Liver (tissue), 9 donors: ENCODE results near the gene SERPINB13. TPM values are rescaled to one million over a fixed set of nuclear protein-coding genes. Genes with fewer than 3 reads are reported as not detected.

Experiments
- DNase-seq: peaks from one replicate; pipeline ENCODE4 v3.0.0-alpha.2; 2017; ENCODE audit warnings: low spot score
- H3K27ac ChIP-seq, 2 donors: one replicate each; pipeline ENCODE4 v1.7.0; 2013; ENCODE audit warnings: inconsistent platforms in 2 of 2, low read length in 2 of 2, control low read depth in 1 of 2, low read depth in 1 of 2, mild to moderate bottlenecking in 1 of 2
- H3K27me3 ChIP-seq, 4 donors: one replicate each; pipeline versions ENCODE4 v1.6.1 to v1.7.0; 2013; ENCODE audit warnings: low read length in 3 of 4, inconsistent platforms in 1 of 4, mild to moderate bottlenecking in 1 of 4, moderate library complexity in 1 of 4; ENCODE audit not compliant: control insufficient read depth in 4 of 4, insufficient read depth in 4 of 4
- H3K36me3 ChIP-seq, 4 donors: one replicate each; pipeline versions ENCODE4 v1.6.1 to v1.7.0; 2013; ENCODE audit warnings: low read length in 3 of 4, mild to moderate bottlenecking in 3 of 4, low read depth in 1 of 4, moderate library complexity in 1 of 4; ENCODE audit not compliant: control insufficient read depth in 4 of 4, insufficient read depth in 3 of 4
- H3K4me1 ChIP-seq, 4 donors: one replicate each; pipeline versions ENCODE4 v1.6.1 to v1.7.0; 2013; ENCODE audit warnings: low read length in 3 of 4, mild to moderate bottlenecking in 3 of 4, moderate library complexity in 1 of 4; ENCODE audit not compliant: control insufficient read depth in 4 of 4, insufficient read depth in 4 of 4
- H3K4me3 ChIP-seq, 3 donors: one replicate each; pipeline versions ENCODE4 v1.6.1 to v1.7.0; 2013; ENCODE audit warnings: low read length in 3 of 3, control low read depth in 1 of 3, low read depth in 1 of 3, mild to moderate bottlenecking in 1 of 3
- H3K9ac ChIP-seq, 2 donors: one replicate each; pipeline ENCODE4 v1.7.0; 2013; ENCODE audit warnings: low read length in 2 of 2, mild to moderate bottlenecking in 2 of 2, moderate library complexity in 2 of 2, control low read depth in 1 of 2, low read depth in 1 of 2
- H3K9me3 ChIP-seq, 4 donors: one replicate each; pipeline versions ENCODE4 v1.6.1 to v1.7.0; 2013; ENCODE audit warnings: low read length in 3 of 4; ENCODE audit not compliant: control insufficient read depth in 4 of 4
- ATF3 ChIP-seq: IDR thresholded peaks from 2 replicates; pipeline ENCODE4 v1.6.1; 2016; ENCODE audit warnings: antibody characterized with exemption
- EGR1 ChIP-seq, 2 donors: IDR thresholded peaks; 2 replicates each; pipeline ENCODE4 v1.6.1; 2016 to 2018; ENCODE audit warnings: antibody characterized with exemption in 2 of 2, low read depth in 2 of 2
- FOXA2 ChIP-seq: IDR thresholded peaks from 2 replicates; pipeline ENCODE4 v1.6.1; 2016; ENCODE audit warnings: antibody characterized with exemption
- GABPA ChIP-seq, 2 donors: IDR thresholded peaks in 1 of 2; conservative IDR thresholded peaks in 1 of 2; 2 replicates each; pipeline ENCODE4 v1.6.1; 2016; ENCODE audit warnings: antibody characterized with exemption in 2 of 2, mild to moderate bottlenecking in 1 of 2, moderate library complexity in 1 of 2
- HNF4A ChIP-seq, 2 donors: conservative IDR thresholded peaks; 2 replicates each; pipeline ENCODE4 v1.6.1; 2016; ENCODE audit warnings: antibody characterized with exemption in 2 of 2, mild to moderate bottlenecking in 2 of 2
- HNF4G ChIP-seq: IDR thresholded peaks from 2 replicates; pipeline ENCODE4 v1.6.1; 2016; ENCODE audit warnings: antibody characterized with exemption
- JUND ChIP-seq, 2 donors: IDR thresholded peaks; 2 replicates each; pipeline ENCODE4 v1.6.1; 2016; ENCODE audit warnings: antibody characterized with exemption in 2 of 2
- RAD21 ChIP-seq, 2 donors: IDR thresholded peaks; 2 replicates each; pipeline ENCODE4 v1.6.1; 2016; ENCODE audit warnings: antibody characterized with exemption in 2 of 2, mild to moderate bottlenecking in 2 of 2
- REST ChIP-seq: IDR thresholded peaks from 2 replicates; pipeline ENCODE4 v1.6.1; 2016; ENCODE audit warnings: antibody characterized with exemption, mild to moderate bottlenecking
- YY1 ChIP-seq: IDR thresholded peaks from 2 replicates; pipeline ENCODE4 v1.6.1; 2016; ENCODE audit warnings: antibody characterized with exemption, mild to moderate bottlenecking
- WGBS: extraction: QIAGEN DNeasy Blood & Tissue Kit; methylation state at CpG from one replicate; pipeline ENCODE4 v1.1.7; 2013; 5-methylcytosine and 5-hydroxymethylcytosine counted together
- polyA plus RNA-seq, 2 donors: library from polyadenylated mRNA; stranded (reverse) in 1 of 2; unstranded in 1 of 2; fragments of 200-250 nt in 1 of 2; fragments of >200 nt in 1 of 2; fragmentation: Nextera tagmentation in 1 of 2; extraction: Ambion mirVana in 1 of 2; gene quantifications; one replicate each; pipeline versions ENCODE4 v1.2.1 to v1.2.3, GENCODE V29; 2013 to 2015
- total RNA-seq, 2 donors: library from RNA; depleted of rRNA; stranded (reverse); fragments of >200 nt; gene quantifications; one replicate each; pipeline ENCODE4 v1.2.3, GENCODE V29; 2014
- TF ChIP-seq, protein P1 (sequence below): IDR thresholded peaks from 2 replicates; pipeline ENCODE4 v1.6.1; 2016; ENCODE audit warnings: antibody characterized with exemption
- TF ChIP-seq, protein P2 (sequence below): IDR thresholded peaks from 2 replicates; pipeline ENCODE4 v1.6.1; 2016; ENCODE audit warnings: antibody characterized with exemption
- donor health status: healthy.
- donor health status: healthy.
- donor health status: healthy.
- donor health status: healthy.
- donor health status: healthy.

The SERPINB13 gene, protein sequence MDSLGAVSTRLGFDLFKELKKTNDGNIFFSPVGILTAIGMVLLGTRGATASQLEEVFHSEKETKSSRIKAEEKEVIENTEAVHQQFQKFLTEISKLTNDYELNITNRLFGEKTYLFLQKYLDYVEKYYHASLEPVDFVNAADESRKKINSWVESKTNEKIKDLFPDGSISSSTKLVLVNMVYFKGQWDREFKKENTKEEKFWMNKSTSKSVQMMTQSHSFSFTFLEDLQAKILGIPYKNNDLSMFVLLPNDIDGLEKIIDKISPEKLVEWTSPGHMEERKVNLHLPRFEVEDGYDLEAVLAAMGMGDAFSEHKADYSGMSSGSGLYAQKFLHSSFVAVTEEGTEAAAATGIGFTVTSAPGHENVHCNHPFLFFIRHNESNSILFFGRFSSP
- total RNA-seq (not detected), polyA plus RNA-seq (not detected)

GRCh38 chr18:63586966-63587365 lies at the start of gene SERPINB13:
TSS of gene SERPINB13 (plus strand) at chr18:63587343. CDS start at chr18:63588668, 1,325 bp downstream.
- no peak for TF ChIP-seq YY1
- TF ChIP-seq EGR1 (IDR thresholded peaks at IDR 0.05; ENCODE audit: low read depth in 2 of 2) = no peak
- no peak for TF ChIP-seq HNF4G
- TF ChIP-seq, protein P1, sequence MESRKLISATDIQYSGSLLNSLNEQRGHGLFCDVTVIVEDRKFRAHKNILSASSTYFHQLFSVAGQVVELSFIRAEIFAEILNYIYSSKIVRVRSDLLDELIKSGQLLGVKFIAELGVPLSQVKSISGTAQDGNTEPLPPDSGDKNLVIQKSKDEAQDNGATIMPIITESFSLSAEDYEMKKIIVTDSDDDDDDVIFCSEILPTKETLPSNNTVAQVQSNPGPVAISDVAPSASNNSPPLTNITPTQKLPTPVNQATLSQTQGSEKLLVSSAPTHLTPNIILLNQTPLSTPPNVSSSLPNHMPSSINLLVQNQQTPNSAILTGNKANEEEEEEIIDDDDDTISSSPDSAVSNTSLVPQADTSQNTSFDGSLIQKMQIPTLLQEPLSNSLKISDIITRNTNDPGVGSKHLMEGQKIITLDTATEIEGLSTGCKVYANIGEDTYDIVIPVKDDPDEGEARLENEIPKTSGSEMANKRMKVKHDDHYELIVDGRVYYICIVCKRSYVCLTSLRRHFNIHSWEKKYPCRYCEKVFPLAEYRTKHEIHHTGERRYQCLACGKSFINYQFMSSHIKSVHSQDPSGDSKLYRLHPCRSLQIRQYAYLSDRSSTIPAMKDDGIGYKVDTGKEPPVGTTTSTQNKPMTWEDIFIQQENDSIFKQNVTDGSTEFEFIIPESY = no peak
- Histone ChIP-seq H3K4me1 (no peaks in the 10 kb centered on the region), H3K36me3 (no peaks in the 10 kb centered on the region), H3K27me3 (no peaks in the 10 kb centered on the region), H3K27ac (no peak within 1 kb of the TSS), H3K9ac (no peak within 1 kb of the TSS), H3K4me3 (no peak within 1 kb of the TSS), H3K9me3 (no peaks in the 10 kb centered on the region)
- 88% methylated on average over 4 of the region's 4 CpGs for WGBS
- DNase-seq = no peak

GRCh38 chr18:63539904-63540510 lies 47.1 kb upstream of the SERPINB13 start:
- H3K4me1 ChIP-seq = no peaks in the 10 kb centered on the region
- 64% methylated on average over 3 of the region's 3 CpGs for WGBS
- H3K9ac ChIP-seq = no peak overlapping the region
- H3K36me3 ChIP-seq = no peaks in the 10 kb centered on the region
- TF ChIP-seq FOXA2 = no peak
- TF ChIP-seq REST = no peak
- H3K9me3 ChIP-seq = no peaks in the 10 kb centered on the region
- H3K27me3 ChIP-seq = no peaks in the 10 kb centered on the region
- no peak overlapping the region for H3K4me3 ChIP-seq
- H3K27ac ChIP-seq = no peak overlapping the region
- no peak for DNase-seq

DNA sequence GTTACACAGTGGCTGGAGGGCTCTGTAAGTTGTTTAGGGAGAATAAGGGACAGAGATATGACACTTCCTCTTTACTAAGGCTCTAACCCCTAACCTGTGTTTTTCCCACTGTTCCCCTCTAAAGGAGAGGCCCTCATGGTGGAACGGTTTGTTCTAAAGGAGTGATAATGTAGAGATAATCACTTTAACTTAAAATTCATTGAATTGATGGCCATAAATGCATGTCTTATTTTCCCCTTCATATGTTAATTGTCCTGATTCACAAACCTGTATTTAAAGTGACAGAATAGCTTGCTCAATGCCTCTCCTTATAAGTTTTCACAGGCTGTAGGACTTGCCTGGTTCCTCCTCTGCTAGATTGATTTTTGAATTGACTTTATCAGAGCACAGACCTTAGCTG lies 45.1 kb upstream of the SERPINB13 start, which contains the start of gene SERPINB12:
Gene SERPINB12 (plus strand): TSS at position 301 of the 400 bp plus-strand sequence. CDS start 13,791 bp downstream, outside the sequence.
- 76% methylated on average over 1 of the region's 1 CpG for WGBS
- Histone ChIP-seq H3K36me3 (no peaks in the 10 kb centered on the region), H3K9ac (no peak within 1 kb of the TSS), H3K4me1 (no peaks in the 10 kb centered on the region), H3K27me3 (peaks cover 0 to 3% (median 0%) of the 10 kb centered on the region in 4 donors), H3K4me3 (no peak within 1 kb of the TSS), H3K27ac (no peak within 1 kb of the TSS), H3K9me3 (no peaks in the 10 kb centered on the region)
- DNase-seq = no peak
- TF ChIP-seq, protein P2, sequence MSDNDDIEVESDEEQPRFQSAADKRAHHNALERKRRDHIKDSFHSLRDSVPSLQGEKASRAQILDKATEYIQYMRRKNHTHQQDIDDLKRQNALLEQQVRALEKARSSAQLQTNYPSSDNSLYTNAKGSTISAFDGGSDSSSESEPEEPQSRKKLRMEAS = no peak
- TF ChIP-seq GABPA (IDR thresholded peaks at IDR 0.05 in 1 of 2, conservative IDR thresholded peaks at IDR 0.05 in 1 of 2) = no peak
- TF ChIP-seq RAD21 (IDR thresholded peaks at IDR 0.05) = no peak
- no peak for TF ChIP-seq HNF4A (conservative IDR thresholded peaks at IDR 0.05)
- TF ChIP-seq JUND (IDR thresholded peaks at IDR 0.05) = no peak
- TF ChIP-seq FOXA2 = no peak
- TF ChIP-seq, protein P1 = no peak
- TF ChIP-seq YY1 = no peak
- TF ChIP-seq REST = no peak
- TF ChIP-seq ATF3 = no peak
